GM18873 (cell line): ENCODE data around the gene KLKB1.
"Not testable (repeated sequence)": the region's sequence is repeated elsewhere in the genome, so short reads cannot be mapped to it uniquely, and the experiment has no call there.

ENCODE experiments used
- ATAC-seq: cut with Tn5 transposase; IDR thresholded peaks from one replicate; pipeline ENCODE4 v1.9.1; 2021; ENCODE audit warnings: mild to moderate bottlenecking, moderate library complexity, moderate number of reproducible peaks; ENCODE audit not compliant: unreplicated experiment, low FRiP score

Gene KLKB1

GRCh38 chr4:186226521-186227189 is 652 bp upstream of the KLKB1 start:
- no peak for ATAC-seq

- ATAC-seq, result no peak
Measured at GRCh38 chr4:186227744-186228513, 622 bp downstream of the KLKB1 start.

- ATAC-seq, result no peak
Measured at GRCh38 chr4:186228514-186228894, 1.2 kb downstream of the KLKB1 start.

- ATAC-seq, result no peak
Measured at GRCh38 chr4:186234367-186234766, 7.1 kb downstream of the KLKB1 start.

- no peak for ATAC-seq
Measured at GRCh38 chr4:186236126-186236525, 8.8 kb downstream of the KLKB1 start.

GRCh38 chr4:186240452-186240847 is 13.1 kb downstream of the KLKB1 start:
- no peak for ATAC-seq

GRCh38 chr4:186240848-186241491 is 13.7 kb downstream of the KLKB1 start:
- ATAC-seq, result no peak

GRCh38 chr4:186241616-186242015 is 14.3 kb downstream of the KLKB1 start:
- ATAC-seq, result no peak

- ATAC-seq, result not testable (repeated sequence)
Measured at GRCh38 chr4:186242031-186242430, 14.7 kb downstream of the KLKB1 start.

- ATAC-seq, result no peak
Measured at GRCh38 chr4:186243331-186243730, 16.0 kb downstream of the KLKB1 start.

GRCh38 chr4:186244835-186245234 is 17.5 kb downstream of the KLKB1 start:
- ATAC-seq, result no peak

- not testable (repeated sequence) for ATAC-seq
Measured at GRCh38 chr4:186247062-186247752, 19.9 kb downstream of the KLKB1 start.

GRCh38 chr4:186248643-186249042 is 21.3 kb downstream of the KLKB1 start:
- no peak for ATAC-seq

- ATAC-seq, result no peak
Measured at GRCh38 chr4:186249785-186250754, 22.8 kb downstream of the KLKB1 start.

- no peak for ATAC-seq
Measured at GRCh38 chr4:186250760-186251159, 23.5 kb downstream of the KLKB1 start.

GRCh38 chr4:186255122-186255521 is 27.8 kb downstream of the KLKB1 start:
- no peak for ATAC-seq

- no peak for ATAC-seq
Measured at GRCh38 chr4:186258216-186258811, 31.0 kb downstream of the KLKB1 start.

- ATAC-seq, result no peak
Measured at GRCh38 chr4:186260117-186260503, 32.8 kb downstream of the KLKB1 start.
